Endothelial cell (in vitro differentiated cells): Measurements from ENCODE around the gene PUSL1. TPM values are rescaled to one million over a fixed set of nuclear protein-coding genes. Genes with fewer than 3 reads are reported as not detected.
A peak's percentile ranks its signal among the peaks of the same experiment; 100 is the strongest.

Source experiments
- DNase-seq: peaks from one replicate; pipeline ENCODE4 v3.0.0; 2021; ENCODE audit warnings: low spot score
- H3K27ac Mint-ChIP-seq: one replicate; pipeline ENCODE4 v1.8.0; 2021; ENCODE audit warnings: mixed read lengths, inconsistent platforms; ENCODE audit not compliant: unreplicated experiment
- H3K27me3 Mint-ChIP-seq: one replicate; pipeline ENCODE4 v1.8.0; 2021; ENCODE audit warnings: mild to moderate bottlenecking, moderate library complexity, mixed read lengths, inconsistent platforms; ENCODE audit not compliant: unreplicated experiment
- H3K36me3 Mint-ChIP-seq: one replicate; pipeline ENCODE4 v1.8.0; 2021; ENCODE audit warnings: mild to moderate bottlenecking, low read depth, mixed read lengths, inconsistent platforms; ENCODE audit not compliant: unreplicated experiment
- H3K4me1 Mint-ChIP-seq: one replicate; pipeline ENCODE4 v1.8.0; 2021; ENCODE audit warnings: mild to moderate bottlenecking, mixed read lengths, inconsistent platforms; ENCODE audit not compliant: unreplicated experiment
- H3K4me3 Mint-ChIP-seq: one replicate; pipeline ENCODE4 v1.8.0; 2021; ENCODE audit warnings: mild to moderate bottlenecking, mixed read lengths, inconsistent platforms; ENCODE audit not compliant: unreplicated experiment
- H3K9me3 Mint-ChIP-seq: one replicate; pipeline ENCODE4 v1.8.0; 2021; ENCODE audit warnings: mixed read lengths, inconsistent platforms; ENCODE audit not compliant: unreplicated experiment
- CTCF ChIP-seq: fragments of 200-600 bp; sonication (generic); IDR thresholded peaks from one replicate; pipeline ENCODE4 v1.5.0; 2021; ENCODE audit warnings: antibody characterized with exemption; ENCODE audit not compliant: unreplicated experiment
- total RNA-seq: library from RNA; stranded (reverse); fragmentation: NEBNext Ultra II Directional; extraction: Animal tissue kit (Norgen Biotek cat#: 25700); gene quantifications from one replicate; pipeline ENCODE4 v1.2.1, GENCODE V29; 2021; ENCODE audit not compliant: unreplicated experiment

PUSL1 gene
- total RNA-seq, 1 donor from 2014 or later = 14.0 TPM

GRCh38 chr1:1287288-1288110 is 20.9 kb upstream of the PUSL1 start:
- Mint-ChIP-seq H3K36me3 (no peaks in the 10 kb centered on the region), H3K4me3 (no peak overlapping the region), H3K9me3 (no peaks in the 10 kb centered on the region), H3K27ac (no peak overlapping the region), H3K27me3 (peaks cover 8% of the 10 kb centered on the region), H3K4me1 (no peaks in the 10 kb centered on the region)
- TF ChIP-seq CTCF = no peak
- DNase-seq = no peak

GRCh38 chr1:1290238-1290731 is 18.1 kb upstream of the PUSL1 start:
- TF ChIP-seq CTCF = peak; percentile 50
- Mint-ChIP-seq H3K4me1 (no peaks in the 10 kb centered on the region), H3K36me3 (no peaks in the 10 kb centered on the region), H3K27ac (no peak overlapping the region), H3K4me3 (no peak overlapping the region), H3K27me3 (peaks cover 4% of the 10 kb centered on the region), H3K9me3 (no peaks in the 10 kb centered on the region)
- DNase-seq = peak; percentile 87

GRCh38 chr1:1291023-1291528 is 17.3 kb upstream of the PUSL1 start:
- Mint-ChIP-seq H3K4me1 (no peaks in the 10 kb centered on the region), H3K4me3 (no peak overlapping the region), H3K27ac (no peak overlapping the region), H3K27me3 (peaks cover 4% of the 10 kb centered on the region), H3K36me3 (no peaks in the 10 kb centered on the region), H3K9me3 (no peaks in the 10 kb centered on the region)
- no peak for TF ChIP-seq CTCF
- DNase-seq = no peak

- H3K9me3 Mint-ChIP-seq = no peaks in the 10 kb centered on the region
- peaks cover 4% of the 10 kb centered on the region for H3K27me3 Mint-ChIP-seq
- peak; percentile 66 for TF ChIP-seq CTCF
- H3K36me3 Mint-ChIP-seq = no peaks in the 10 kb centered on the region
- H3K4me1 Mint-ChIP-seq = no peaks in the 10 kb centered on the region
- H3K27ac Mint-ChIP-seq = no peak overlapping the region
- H3K4me3 Mint-ChIP-seq = no peak overlapping the region
- DNase-seq = peak; percentile 75
Measured at GRCh38 chr1:1291548-1292441, 16.6 kb upstream of the PUSL1 start.
